HFFc6 (cell line): ENCODE measurements around the gene CMIP. TPM values are rescaled to one million over a fixed set of nuclear protein-coding genes. Genes with fewer than 3 reads are reported as not detected.

Experiments
- DNase-seq: peaks from one replicate; pipeline ENCODE4 v3.0.0-alpha.2; 2018
- H3K27ac Mint-ChIP-seq: 2 replicates; pipeline ENCODE4 v1.8.0; 2020; ENCODE audit warnings: mild to moderate bottlenecking, mixed read lengths
- H3K27me3 Mint-ChIP-seq: 2 replicates; pipeline ENCODE4 v1.8.0; 2021; ENCODE audit warnings: mild to moderate bottlenecking, moderate library complexity, mixed read lengths; ENCODE audit not compliant: insufficient read depth
- H3K36me3 Mint-ChIP-seq: 2 replicates; pipeline ENCODE4 v1.8.0; 2021; ENCODE audit warnings: low read depth, mixed read lengths
- H3K4me1 Mint-ChIP-seq: 2 replicates; pipeline ENCODE4 v1.8.0; 2020; ENCODE audit warnings: low read depth, mixed read lengths
- H3K4me3 Mint-ChIP-seq: 2 replicates; pipeline ENCODE4 v1.8.0; 2020; ENCODE audit warnings: mild to moderate bottlenecking, moderate library complexity, mixed read lengths
- H3K9me3 Mint-ChIP-seq: 2 replicates; pipeline ENCODE4 v1.8.0; 2020; ENCODE audit warnings: mild to moderate bottlenecking, mixed read lengths
- total RNA-seq, 6 experiments: library from RNA; stranded (reverse); fragmentation: NEBNext Ultra II Directional; extraction: Animal tissue kit (Norgen Biotek cat#: 25700); gene quantifications; 2 replicates in 1 of 6; 3 replicates in 5 of 6; pipeline ENCODE4 v1.2.3, GENCODE V29; 2021
- TF ChIP-seq, protein P1 (sequence below): fragments of 200-600 bp; sonication (generic); IDR thresholded peaks from 2 replicates; pipeline ENCODE4 v1.5.0; 2021; ENCODE audit warnings: antibody characterized with exemption, mild to moderate bottlenecking

CMIP gene
- total RNA-seq, 6 experiments from 2014 or later: 35.9 to 48.0 (median 43.5) TPM

DNA sequence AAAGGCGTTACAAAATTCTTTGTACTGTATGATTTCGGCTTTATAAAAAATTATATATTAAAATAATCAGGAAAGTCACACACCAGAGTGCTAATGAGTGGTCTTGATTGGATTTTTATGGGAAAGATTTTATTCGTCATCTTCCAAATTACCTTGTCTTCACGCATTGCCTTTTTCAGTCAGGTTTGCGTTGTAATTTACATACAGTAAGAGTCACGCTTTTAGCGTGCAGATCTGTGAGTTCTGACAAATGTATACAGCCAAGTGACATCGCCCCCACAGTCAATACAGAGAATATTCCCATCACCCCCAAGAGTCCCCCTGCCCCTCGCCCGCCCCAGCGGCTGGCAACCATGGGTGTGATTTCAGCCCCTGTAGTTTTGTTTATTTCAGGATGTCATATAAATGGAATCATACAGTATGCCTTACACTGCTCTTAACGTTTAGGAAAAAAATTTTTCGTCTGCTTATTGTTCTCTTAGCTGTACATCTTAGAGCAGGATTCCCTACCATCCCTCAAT is 157.7 kb downstream of the CMIP start:
- Mint-ChIP-seq H3K27ac (peak overlapping the region; percentile 1; the same call in 1 of the 2 replicates), H3K27me3 (no peaks in the 10 kb centered on the region; the same call in 1 of the 2 replicates), H3K4me1 (peaks cover 68% of the 10 kb centered on the region), H3K9me3 (no peaks in the 10 kb centered on the region), H3K4me3 (no peak overlapping the region), H3K36me3 (peaks cover 12% of the 10 kb centered on the region)
- no peak for DNase-seq
- TF ChIP-seq, protein P1, sequence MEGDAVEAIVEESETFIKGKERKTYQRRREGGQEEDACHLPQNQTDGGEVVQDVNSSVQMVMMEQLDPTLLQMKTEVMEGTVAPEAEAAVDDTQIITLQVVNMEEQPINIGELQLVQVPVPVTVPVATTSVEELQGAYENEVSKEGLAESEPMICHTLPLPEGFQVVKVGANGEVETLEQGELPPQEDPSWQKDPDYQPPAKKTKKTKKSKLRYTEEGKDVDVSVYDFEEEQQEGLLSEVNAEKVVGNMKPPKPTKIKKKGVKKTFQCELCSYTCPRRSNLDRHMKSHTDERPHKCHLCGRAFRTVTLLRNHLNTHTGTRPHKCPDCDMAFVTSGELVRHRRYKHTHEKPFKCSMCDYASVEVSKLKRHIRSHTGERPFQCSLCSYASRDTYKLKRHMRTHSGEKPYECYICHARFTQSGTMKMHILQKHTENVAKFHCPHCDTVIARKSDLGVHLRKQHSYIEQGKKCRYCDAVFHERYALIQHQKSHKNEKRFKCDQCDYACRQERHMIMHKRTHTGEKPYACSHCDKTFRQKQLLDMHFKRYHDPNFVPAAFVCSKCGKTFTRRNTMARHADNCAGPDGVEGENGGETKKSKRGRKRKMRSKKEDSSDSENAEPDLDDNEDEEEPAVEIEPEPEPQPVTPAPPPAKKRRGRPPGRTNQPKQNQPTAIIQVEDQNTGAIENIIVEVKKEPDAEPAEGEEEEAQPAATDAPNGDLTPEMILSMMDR: no peak

DNA sequence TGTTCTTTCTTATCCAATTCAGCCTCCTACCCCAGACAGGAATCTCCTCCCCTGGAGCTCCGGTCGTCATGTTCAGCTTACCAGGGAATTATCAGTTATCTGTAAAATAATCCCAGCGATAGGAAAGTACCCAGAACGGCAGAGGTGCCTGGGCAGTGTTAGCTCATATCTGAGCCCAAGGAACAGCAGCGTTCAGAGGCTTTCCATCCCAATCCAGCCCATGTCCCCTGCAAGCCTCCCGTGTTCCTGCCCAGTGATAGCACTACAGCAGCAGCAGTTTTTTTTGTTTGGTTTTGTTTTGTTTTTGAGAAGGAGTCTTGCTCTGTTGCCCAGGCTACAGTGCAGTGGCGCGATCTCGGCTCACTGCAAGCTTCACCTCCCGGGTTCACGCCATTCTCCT is 158.2 kb downstream of the CMIP start:
- DNase-seq: no peak
- Mint-ChIP-seq H3K9me3 (no peaks in the 10 kb centered on the region), H3K27ac (peak overlapping the region; percentile 1; the same call in 1 of the 2 replicates), H3K36me3 (peaks cover 12% of the 10 kb centered on the region), H3K4me1 (peaks cover 68% of the 10 kb centered on the region), H3K4me3 (no peak overlapping the region), H3K27me3 (no peaks in the 10 kb centered on the region; the same call in 1 of the 2 replicates)
- TF ChIP-seq, protein P1: no peak

- peak; percentile 84 for DNase-seq
- Mint-ChIP-seq H3K9me3 (no peaks in the 10 kb centered on the region), H3K27me3 (peaks cover 4% of the 10 kb centered on the region), H3K4me3 (no peak overlapping the region; the same call in 1 of the 2 replicates), H3K4me1 (peaks cover 68% of the 10 kb centered on the region), H3K36me3 (peaks cover 5% of the 10 kb centered on the region; the same call in 1 of the 2 replicates), H3K27ac (peak overlapping the region; percentile 69)
- TF ChIP-seq, protein P1: no peak
Observed at GRCh38 chr16:81604960-81605383, 160.4 kb downstream of the CMIP start.

DNA sequence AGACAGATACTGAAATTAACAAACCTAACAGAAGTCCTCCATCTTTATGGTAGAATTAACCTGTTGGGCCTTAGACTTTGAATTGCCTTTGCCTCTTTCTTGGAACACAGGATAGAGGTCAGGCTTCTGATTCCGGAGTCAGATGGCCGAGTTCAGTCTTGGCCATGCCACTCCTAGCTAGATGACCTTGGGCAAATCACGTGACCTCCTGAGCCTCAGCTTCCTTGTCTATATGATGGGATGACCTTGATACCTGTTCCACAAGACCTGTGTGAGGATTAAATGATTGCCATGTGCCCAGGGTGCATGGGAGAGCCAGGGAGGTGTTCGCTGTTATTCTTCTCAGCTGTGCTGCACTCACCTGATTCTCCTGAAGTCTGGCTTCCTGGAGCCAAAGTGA is 161.4 kb downstream of the CMIP start:
- no peak overlapping the region for H3K27ac Mint-ChIP-seq
- H3K4me3 Mint-ChIP-seq: no peak overlapping the region
- TF ChIP-seq, protein P1: no peak
- no peak for DNase-seq
- H3K27me3 Mint-ChIP-seq: peaks cover 4% of the 10 kb centered on the region
- peaks cover 68% of the 10 kb centered on the region for H3K4me1 Mint-ChIP-seq
- H3K36me3 Mint-ChIP-seq: peaks cover 5% of the 10 kb centered on the region; the same call in 1 of the 2 replicates
- H3K9me3 Mint-ChIP-seq: no peaks in the 10 kb centered on the region

- Mint-ChIP-seq H3K4me1 (peaks cover 61% of the 10 kb centered on the region), H3K27ac (no peak overlapping the region), H3K36me3 (peaks cover 5% of the 10 kb centered on the region; the same call in 1 of the 2 replicates), H3K4me3 (no peak overlapping the region), H3K9me3 (no peaks in the 10 kb centered on the region), H3K27me3 (peaks cover 4% of the 10 kb centered on the region)
- TF ChIP-seq, protein P1: no peak
- DNase-seq: no peak
Observed at GRCh38 chr16:81607006-81607405, 162.4 kb downstream of the CMIP start.
